ENCODE data around the gene CLTRN. TPM values are rescaled to one million over a fixed set of nuclear protein-coding genes. Genes with fewer than 3 reads are reported as not detected.

CLTRN gene
- total and polyA plus RNA-seq, 2 donors (not counting 3 experiments of a cell fraction or from before 2014, with no cell fraction given): 0.04 TPM; not detected in 1

DNA sequence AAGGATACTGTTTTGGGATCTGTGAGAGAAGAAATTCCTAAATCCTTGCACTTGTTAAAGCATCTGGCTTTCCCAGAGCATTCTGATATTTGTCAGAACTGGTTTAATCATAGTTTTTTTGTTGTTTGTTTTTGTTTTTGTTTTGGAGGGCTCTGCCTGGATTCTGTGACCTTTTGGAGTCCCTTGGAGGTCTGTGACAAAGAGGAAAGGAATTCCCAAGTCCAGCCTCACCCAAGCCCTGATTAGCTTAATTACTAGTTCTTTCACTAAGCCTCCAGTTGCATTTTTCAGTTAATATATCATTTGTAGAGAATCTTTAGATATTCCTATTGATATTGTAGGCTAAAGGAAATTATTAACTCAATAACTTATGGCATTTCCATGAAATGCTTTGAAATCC lies 64.6 kb downstream of the CLTRN start:
- no peaks in the 10 kb centered on the region for H3K9me1 ChIP-seq (replicated peaks; ENCODE audit: control insufficient read depth, extremely low read depth, insufficient read depth, low read length)
- no peak overlapping the region for H3K4me2 ChIP-seq (ENCODE audit: insufficient read depth, low read length)
- H3K79me2 ChIP-seq (ENCODE audit: control insufficient read depth, insufficient read depth, low read length): no peaks in the 10 kb centered on the region
- H3K27me3 ChIP-seq (ENCODE audit: control insufficient read depth in 2 of 2, insufficient read depth in 2 of 2, low read length in 2 of 2): no peaks in the 10 kb centered on the region
- no peaks in the 10 kb centered on the region for H3K36me3 ChIP-seq (ENCODE audit: control insufficient read depth in 2 of 2, extremely low read depth in 1 of 2, insufficient read depth in 2 of 2, low read length in 2 of 2)
- no TSS peak for BruUV-seq (replicated peaks)
- intact Hi-C loops (cut with micrococcal nuclease) (no loop called here), dilution Hi-C loops (cut with MboI; ENCODE audit: extremely low pct_ligation_motif_present, low sequenced_read_pairs) (no loop called here)
- no peak overlapping the region for H3K4me3 ChIP-seq (replicated peaks in 1 of 3; ENCODE audit: insufficient read depth in 1 of 3, low read depth in 1 of 3, low read length in 3 of 3)
- TF ChIP-seq GATA2 (IDR thresholded peaks at IDR 0.05; ENCODE audit: insufficient read depth, insufficient read length, low read depth, low read length): no peak
- no peak for TF ChIP-seq JUN (IDR thresholded peaks at IDR 0.05; ENCODE audit: borderline replicate concordance, insufficient read depth, insufficient read length, low read depth)
- TF ChIP-seq EZH2 (IDR thresholded peaks at IDR 0.05; ENCODE audit: borderline replicate concordance, low read depth, low read length, severe bottlenecking): no peak
- no peak for TF ChIP-seq FOS (IDR thresholded peaks at IDR 0.05; ENCODE audit: borderline replicate concordance, insufficient read depth, low read length)
- TF ChIP-seq POLR2AphosphoS5 (IDR thresholded peaks at IDR 0.05; ENCODE audit: insufficient read depth, low read depth, low read length): no peak
- TF ChIP-seq, protein P1, sequence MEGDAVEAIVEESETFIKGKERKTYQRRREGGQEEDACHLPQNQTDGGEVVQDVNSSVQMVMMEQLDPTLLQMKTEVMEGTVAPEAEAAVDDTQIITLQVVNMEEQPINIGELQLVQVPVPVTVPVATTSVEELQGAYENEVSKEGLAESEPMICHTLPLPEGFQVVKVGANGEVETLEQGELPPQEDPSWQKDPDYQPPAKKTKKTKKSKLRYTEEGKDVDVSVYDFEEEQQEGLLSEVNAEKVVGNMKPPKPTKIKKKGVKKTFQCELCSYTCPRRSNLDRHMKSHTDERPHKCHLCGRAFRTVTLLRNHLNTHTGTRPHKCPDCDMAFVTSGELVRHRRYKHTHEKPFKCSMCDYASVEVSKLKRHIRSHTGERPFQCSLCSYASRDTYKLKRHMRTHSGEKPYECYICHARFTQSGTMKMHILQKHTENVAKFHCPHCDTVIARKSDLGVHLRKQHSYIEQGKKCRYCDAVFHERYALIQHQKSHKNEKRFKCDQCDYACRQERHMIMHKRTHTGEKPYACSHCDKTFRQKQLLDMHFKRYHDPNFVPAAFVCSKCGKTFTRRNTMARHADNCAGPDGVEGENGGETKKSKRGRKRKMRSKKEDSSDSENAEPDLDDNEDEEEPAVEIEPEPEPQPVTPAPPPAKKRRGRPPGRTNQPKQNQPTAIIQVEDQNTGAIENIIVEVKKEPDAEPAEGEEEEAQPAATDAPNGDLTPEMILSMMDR (IDR thresholded peaks at IDR 0.05; ENCODE audit: extremely low read depth in 1 of 2, insufficient read depth in 1 of 2, low read depth in 1 of 2, low read length in 2 of 2): no peak
- no peak for TF ChIP-seq MYC (IDR thresholded peaks at IDR 0.05; ENCODE audit: low read depth, low read length)
- no peak for TF ChIP-seq POLR2A (IDR thresholded peaks at IDR 0.05; ENCODE audit: low read depth, low read length)
- TF ChIP-seq, protein P2, sequence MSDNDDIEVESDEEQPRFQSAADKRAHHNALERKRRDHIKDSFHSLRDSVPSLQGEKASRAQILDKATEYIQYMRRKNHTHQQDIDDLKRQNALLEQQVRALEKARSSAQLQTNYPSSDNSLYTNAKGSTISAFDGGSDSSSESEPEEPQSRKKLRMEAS (IDR thresholded peaks at IDR 0.05; ENCODE audit: insufficient read depth, insufficient read length): no peak
- ChIA-PET POLR2A (no interaction called here), CTCF (no interaction called here)
- no peak for DNase-seq (ENCODE audit: low read depth, low spot score)
- H2AFZ ChIP-seq (ENCODE audit: low read depth, low read length): no peak overlapping the region
- no peaks in the 10 kb centered on the region for H4K20me1 ChIP-seq (replicated peaks; ENCODE audit: control insufficient read depth, extremely low read depth, insufficient read depth, low read length)
- H3K9me3 ChIP-seq (replicated peaks; ENCODE audit: control insufficient read depth, insufficient read depth, low read length): no peaks in the 10 kb centered on the region
- H3K4me1 ChIP-seq (ENCODE audit: control insufficient read depth, extremely low read depth, insufficient read depth, low read length): no peaks in the 10 kb centered on the region
- H3K27ac ChIP-seq (ENCODE audit: insufficient read depth, low read depth, low read length): no peak overlapping the region
- no peak for FAIRE-seq
- H3K9ac ChIP-seq (replicated peaks; ENCODE audit: extremely low read depth, insufficient read depth, low read length): no peak overlapping the region
